VCaP (cell line): ENCODE results near the gene CCDC134.
A peak's percentile ranks its signal among the peaks of the same experiment; 100 is the strongest.

ENCODE experiments used
- H3K27ac ChIP-seq: fragments of 450-650 bp; 2 replicates; pipeline ENCODE4 v1.5.1; 2017
- TF ChIP-seq, protein P1 (sequence below): fragments of 450-650 bp; conservative IDR thresholded peaks from 2 replicates; pipeline ENCODE4 v1.5.1; 2017; ENCODE audit warnings: mild to moderate bottlenecking, moderate library complexity

CCDC134 gene

GRCh38 chr22:41825376-41825775 is 24.9 kb downstream of the CCDC134 start:
- H3K27ac ChIP-seq: no peak overlapping the region
- TF ChIP-seq, protein P1, sequence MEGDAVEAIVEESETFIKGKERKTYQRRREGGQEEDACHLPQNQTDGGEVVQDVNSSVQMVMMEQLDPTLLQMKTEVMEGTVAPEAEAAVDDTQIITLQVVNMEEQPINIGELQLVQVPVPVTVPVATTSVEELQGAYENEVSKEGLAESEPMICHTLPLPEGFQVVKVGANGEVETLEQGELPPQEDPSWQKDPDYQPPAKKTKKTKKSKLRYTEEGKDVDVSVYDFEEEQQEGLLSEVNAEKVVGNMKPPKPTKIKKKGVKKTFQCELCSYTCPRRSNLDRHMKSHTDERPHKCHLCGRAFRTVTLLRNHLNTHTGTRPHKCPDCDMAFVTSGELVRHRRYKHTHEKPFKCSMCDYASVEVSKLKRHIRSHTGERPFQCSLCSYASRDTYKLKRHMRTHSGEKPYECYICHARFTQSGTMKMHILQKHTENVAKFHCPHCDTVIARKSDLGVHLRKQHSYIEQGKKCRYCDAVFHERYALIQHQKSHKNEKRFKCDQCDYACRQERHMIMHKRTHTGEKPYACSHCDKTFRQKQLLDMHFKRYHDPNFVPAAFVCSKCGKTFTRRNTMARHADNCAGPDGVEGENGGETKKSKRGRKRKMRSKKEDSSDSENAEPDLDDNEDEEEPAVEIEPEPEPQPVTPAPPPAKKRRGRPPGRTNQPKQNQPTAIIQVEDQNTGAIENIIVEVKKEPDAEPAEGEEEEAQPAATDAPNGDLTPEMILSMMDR: no peak

- no peak overlapping the region for H3K27ac ChIP-seq
Observed at GRCh38 chr22:41826021-41826420, 25.5 kb downstream of the CCDC134 start.

DNA sequence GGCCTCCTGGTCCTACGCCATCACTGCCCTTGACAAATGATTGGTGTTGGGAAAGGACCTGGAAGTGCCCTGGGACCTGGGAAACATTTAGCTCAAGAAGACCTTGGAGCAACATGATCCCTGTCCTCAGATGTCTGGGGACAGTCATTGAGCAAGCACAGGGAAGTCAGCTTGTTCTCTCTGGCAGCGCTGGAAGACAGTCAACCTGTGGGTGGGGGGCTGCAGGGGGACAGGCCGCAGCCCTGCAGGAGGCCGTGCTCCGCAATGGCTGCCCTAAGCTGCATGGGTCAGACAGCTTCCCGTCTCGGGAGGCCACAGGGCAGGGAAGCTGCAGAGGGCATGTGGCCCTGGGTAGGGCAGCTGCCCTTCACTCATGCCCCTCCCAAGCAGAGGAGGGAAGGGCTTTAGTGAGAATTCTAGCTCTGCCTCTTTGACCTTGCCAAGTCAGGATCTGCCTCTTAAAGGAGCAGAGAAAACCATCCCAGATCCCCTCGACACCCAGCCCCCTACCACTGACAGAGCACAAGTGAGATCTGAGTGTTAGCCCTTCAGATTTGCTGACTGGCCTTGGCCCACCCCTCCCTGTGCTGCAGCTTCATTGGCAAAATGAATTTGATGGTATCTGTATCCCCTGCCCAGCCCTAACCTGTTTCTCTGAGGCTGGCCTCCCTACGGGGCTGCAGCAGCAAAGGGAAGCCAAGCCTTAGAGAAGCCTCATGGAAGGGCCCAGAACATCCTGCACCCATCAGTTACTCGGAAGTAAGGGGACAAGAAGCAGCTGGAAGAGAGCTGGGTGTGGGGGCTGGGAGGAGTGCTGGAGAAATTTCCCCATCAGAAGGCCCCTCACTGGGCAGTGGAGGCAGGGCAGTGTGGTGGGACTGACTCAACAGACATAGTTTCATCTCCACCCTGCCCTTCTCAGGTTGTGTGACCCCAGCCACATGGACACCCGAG is 26.2 kb downstream of the CCDC134 start:
- H3K27ac ChIP-seq: no peak overlapping the region
- TF ChIP-seq, protein P1: no peak

More at GRCh38 chr22:41826021-41826420, 25.5 kb downstream of the CCDC134 start:
- TF ChIP-seq, protein P1: no peak

- H3K27ac ChIP-seq: no peak overlapping the region
- TF ChIP-seq, protein P1: no peak
Observed at GRCh38 chr22:41827671-41828070, 27.2 kb downstream of the CCDC134 start.

- TF ChIP-seq, protein P1: no peak
- no peak overlapping the region for H3K27ac ChIP-seq
Observed at GRCh38 chr22:41828516-41828915, 28.0 kb downstream of the CCDC134 start.

DNA sequence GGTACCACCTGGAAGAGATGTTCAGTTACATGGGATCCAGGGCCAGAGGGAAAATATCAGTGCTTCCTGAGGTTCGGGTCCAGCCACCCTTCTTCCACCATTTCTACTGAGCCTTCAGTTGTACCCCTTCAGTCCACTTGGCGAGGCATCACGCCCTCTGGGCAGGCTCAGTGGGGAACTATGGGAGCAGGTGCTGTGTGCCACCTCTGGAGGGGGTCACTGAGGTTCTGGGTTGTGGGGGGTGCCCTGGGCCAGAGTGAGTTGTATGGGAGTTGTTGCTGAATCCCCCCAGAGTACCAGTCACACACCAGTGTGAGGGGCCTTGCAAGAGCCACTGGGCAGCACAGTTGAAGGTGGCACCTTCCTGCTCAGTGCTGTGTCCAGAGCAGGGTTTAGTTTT is 29.7 kb downstream of the CCDC134 start:
- TF ChIP-seq, protein P1: no peak

GRCh38 chr22:41831383-41831782 is 30.9 kb downstream of the CCDC134 start:
- H3K27ac ChIP-seq: peak overlapping the region; percentile 96

More for the DNA sequence above, 29.7 kb downstream of the CCDC134 start:
- H3K27ac ChIP-seq: no peak overlapping the region

More at GRCh38 chr22:41831383-41831782, 30.9 kb downstream of the CCDC134 start:
- TF ChIP-seq, protein P1: no peak
